HG02981 (cell line): ENCODE data around the gene PRICKLE1.

Experiments used
- ATAC-seq: cut with Tn5 transposase; IDR thresholded peaks from one replicate; pipeline ENCODE4 v1.9.1; 2021; ENCODE audit warnings: mild to moderate bottlenecking, moderate library complexity; ENCODE audit not compliant: unreplicated experiment

Gene PRICKLE1

DNA sequence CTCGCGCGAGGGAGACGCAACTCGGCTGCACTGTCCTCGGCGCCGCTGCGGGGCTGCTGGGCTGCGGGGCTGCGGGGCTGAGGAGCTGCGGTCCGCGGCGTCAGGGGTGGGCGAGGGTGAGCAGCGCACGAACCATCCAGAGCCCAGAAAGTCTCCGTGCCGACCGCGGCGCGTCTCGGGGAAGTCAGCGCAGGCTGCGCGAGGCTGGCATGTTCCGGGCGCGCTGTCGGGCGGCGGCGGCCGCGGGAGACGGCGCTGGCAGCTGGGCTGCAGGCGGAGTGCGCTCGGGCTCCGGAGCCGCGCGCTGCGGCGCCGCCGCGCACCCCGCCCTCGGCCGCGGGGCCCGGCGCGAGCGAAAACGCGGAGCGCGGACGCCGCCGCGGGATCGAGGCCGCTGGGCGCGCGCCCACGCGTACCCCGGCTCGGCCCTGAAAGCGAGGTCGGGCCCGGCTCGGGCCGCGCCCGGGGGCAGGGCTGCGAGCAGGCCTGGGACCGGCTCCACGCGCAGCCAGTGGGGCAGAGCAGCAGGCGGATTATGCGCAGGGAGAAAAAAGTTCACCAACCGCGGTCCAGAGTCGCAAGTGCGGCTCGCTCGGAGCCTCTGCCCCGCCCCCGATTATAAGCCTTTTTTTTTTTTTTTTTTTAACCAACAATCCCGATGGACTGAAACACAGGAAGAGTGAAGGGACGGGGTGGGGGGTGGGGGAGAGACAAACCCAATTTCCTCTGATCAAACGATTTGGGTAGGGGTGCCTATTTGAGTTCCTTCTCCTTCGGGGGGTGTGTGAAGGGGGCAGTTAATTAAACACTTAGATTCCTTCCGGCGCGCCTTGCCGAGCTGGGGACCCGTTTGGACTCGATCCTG, at the start of gene PRICKLE1:
Gene PRICKLE1 (minus strand): TSS at position 282 of the 865 bp plus-strand sequence. CDS start 117,230 bp downstream, outside the sequence.
- peak; percentile 78 for ATAC-seq

DNA sequence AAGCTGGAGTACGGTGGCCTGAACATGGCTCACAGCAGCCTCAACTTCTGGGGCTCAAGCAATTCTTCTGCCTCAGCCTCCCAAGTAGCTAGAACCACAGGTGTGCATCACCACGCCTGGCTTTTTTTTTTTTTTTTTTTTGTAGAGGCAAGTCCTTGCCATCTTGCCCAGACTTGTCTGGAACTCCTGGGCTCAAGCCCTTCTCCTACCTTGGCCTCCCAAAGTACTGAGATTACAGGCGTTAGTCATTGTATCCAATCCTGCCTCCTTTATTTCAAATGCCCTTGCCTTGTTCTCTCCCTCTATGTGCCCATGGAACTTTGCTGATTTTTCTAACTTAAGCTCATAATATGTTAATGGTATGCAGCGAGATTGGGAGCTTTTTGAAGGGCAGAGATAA, 49.2 kb upstream of the PRICKLE1 start:
- ATAC-seq: no peak

- no peak for ATAC-seq
These were observed 48.5 kb upstream of the PRICKLE1 start for GRCh38 chr12:42638011-42638410.

DNA sequence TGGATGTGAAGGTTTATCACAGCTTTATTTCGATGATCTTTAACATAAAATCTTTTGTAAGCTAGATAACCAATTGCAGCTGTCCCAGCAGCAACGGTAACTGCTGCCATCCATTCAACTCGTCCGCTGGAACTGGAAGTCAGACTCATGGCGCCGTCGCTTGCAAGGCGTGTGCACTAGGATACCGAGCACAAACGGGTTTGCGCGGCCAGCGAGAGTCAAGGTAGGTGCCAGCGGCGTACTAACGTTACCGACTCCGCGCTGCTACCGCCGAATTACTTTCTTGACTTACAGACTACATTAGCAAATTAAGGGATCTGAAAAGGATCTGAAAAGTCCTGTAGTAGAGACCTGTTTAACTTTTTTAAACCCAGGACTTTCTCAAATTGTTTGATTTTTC, 47.4 kb upstream of the PRICKLE1 start:
- no peak for ATAC-seq

DNA sequence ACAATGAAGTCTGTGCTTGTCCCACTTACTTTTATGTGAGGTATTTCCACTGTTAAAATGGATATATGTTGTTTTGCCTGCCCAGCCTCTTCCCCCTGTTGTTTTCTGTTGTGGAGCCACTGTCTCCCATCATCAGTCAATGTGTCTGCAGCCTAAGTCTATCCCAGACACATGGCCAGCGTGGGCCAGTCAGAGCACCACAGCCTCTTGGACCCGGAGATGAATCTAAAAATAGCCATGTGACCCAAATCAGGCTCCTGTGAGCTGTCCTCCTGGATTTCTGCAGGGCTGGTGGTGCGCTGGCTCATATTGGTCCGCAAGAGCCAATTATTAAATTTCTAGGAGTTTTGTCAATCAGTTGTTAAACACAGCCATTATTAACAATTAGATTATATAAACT, 44.0 kb upstream of the PRICKLE1 start:
- no peak for ATAC-seq

DNA sequence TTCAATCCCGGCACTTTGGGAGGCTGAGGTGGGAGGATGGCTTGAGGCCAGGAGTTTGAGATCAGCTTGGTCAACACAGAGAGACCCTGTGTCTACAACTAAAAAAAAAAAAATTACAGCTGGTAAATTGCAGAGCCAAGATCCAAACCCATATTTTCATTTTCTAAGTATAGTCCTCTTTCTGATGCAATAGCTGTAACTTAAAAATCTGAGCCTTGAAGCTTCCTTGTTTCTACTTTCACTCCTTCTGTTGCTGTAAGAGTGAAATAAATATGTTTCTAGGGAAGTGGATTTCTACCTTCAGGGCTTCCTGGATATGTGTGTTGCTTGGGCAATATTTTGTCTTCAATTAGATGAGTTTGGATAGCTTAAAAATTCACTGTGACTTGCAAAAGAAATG, 42.0 kb upstream of the PRICKLE1 start:
- no peak for ATAC-seq

DNA sequence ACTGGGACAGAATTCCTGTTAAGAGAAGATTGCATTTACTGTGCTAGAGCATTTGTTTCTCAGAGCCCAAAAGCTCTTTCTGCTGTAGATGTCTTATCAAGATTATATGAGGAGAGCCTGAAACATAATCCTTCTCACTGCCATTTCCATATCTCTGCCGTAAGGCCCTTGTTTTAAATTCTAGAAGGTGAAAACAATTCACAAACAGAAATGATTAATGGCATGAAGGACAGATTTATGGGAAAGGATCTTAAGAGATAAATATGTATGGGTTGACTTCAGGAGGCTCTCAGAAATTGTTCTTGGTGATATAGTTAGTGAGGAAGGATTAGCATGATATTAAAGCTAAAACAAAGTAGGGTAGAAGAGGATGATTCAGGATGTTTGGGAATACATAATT, 40.8 kb upstream of the PRICKLE1 start:
- ATAC-seq: no peak

DNA sequence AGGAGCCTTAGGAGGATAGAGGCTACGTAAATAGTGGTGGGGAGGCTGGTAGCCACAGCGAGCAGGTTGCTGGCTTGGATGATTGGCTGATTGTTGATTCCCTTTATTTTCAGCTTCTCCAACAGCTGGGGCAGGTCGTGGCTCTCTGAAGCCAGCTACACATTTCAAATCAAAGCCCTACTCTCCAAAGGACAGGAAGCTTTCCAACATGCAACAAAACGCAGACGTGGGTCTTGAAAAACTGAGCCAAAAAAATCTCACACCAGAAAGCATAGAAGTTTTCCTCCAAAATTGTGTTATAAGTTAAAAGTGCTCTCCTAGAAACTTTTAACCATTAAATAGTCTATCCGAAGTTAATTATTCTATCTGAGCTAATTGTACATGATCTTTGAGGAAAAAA, 37.6 kb upstream of the PRICKLE1 start:
- ATAC-seq: no peak

GRCh38 chr12:42625611-42626010, 36.1 kb upstream of the PRICKLE1 start:
- ATAC-seq: no peak

- no peak for ATAC-seq
These were observed 28.1 kb upstream of the PRICKLE1 start for GRCh38 chr12:42617622-42618021.

- no peak for ATAC-seq
These were observed 25.5 kb upstream of the PRICKLE1 start for GRCh38 chr12:42615006-42615405.

DNA sequence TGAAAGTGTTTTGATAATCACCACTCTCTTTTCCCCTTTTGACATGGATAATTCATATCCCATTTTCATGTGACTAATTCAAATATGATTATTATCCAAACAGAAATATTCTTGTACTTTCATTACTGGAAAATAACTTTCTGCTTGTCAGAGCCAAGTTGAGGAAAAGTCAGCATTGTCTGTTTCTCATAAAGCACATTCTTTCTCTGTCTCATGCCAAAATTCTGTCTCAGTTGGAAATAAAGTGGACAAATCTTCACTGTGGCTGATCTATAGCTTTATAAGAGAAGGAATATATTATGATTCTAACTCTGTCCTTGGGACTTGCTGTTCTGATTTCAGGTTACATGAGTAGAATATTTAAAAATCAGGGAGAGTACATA, 22.7 kb upstream of the PRICKLE1 start:
- ATAC-seq: no peak

GRCh38 chr12:42611571-42612230, 22.2 kb upstream of the PRICKLE1 start:
- ATAC-seq: no peak

- no peak for ATAC-seq
These were observed 20.1 kb upstream of the PRICKLE1 start for GRCh38 chr12:42609605-42610004.

- no peak for ATAC-seq
These were observed 18.8 kb upstream of the PRICKLE1 start for GRCh38 chr12:42608196-42608825.

DNA sequence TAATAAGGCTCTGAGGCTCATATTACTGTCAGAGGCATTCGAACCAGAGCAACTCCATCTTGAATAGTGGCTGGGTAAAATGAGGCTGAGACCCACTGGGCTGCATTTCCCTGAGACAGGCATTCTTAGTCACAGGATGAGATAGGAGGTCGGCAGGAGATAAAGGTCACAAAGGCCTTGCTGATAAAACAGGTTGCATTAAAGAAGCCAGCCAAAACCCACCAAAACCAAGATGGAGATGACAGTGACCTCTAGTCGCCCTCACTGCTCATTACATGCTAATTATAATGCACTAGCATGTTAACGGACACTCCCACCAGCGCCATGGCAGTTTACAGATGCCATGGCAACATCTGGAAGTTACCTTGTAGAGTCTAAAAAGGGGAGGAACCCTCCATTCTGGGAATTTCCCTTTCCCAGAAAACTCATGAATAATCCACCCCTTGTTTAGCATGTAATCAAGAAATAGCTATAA, 18.1 kb upstream of the PRICKLE1 start:
- ATAC-seq: no peak

GRCh38 chr12:42606471-42606870, 16.9 kb upstream of the PRICKLE1 start:
- no peak for ATAC-seq

GRCh38 chr12:42605685-42606084, 16.1 kb upstream of the PRICKLE1 start:
- no peak for ATAC-seq

DNA sequence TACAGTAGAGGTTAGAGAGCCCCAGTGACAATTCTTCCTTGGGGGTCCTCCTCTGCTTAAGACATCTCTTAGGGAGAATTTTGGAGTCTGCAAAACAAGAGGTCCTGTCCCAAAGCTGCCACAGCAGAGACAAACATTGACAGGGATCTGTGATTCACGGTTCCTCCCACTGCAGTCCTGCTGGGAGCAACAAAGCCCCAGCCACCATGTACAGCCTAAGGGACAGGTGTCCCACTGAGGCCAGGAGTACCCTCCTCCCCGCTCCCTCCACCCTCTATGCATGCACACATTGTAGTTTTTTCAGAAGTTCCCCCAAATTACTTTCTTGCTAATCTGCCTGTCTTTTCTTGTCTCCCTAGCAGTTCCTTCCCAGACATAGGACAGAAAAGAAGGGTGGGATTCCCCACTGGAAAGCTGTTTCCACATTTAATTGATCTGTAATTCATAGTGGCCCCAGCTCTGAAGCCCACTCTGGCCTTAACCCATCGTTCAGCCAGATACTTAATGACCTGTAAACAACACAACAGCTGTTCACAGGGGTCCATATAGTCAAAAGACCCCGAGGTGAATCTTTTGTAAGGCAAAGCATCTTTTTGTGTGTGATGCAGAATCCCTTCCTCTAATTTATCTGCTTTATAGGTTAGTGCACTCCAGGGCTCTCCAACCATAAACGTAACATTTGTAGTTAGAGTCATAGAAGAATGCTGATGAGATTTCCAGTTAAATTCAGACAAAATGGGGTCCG, 13.9 kb upstream of the PRICKLE1 start:
- ATAC-seq: no peak

DNA sequence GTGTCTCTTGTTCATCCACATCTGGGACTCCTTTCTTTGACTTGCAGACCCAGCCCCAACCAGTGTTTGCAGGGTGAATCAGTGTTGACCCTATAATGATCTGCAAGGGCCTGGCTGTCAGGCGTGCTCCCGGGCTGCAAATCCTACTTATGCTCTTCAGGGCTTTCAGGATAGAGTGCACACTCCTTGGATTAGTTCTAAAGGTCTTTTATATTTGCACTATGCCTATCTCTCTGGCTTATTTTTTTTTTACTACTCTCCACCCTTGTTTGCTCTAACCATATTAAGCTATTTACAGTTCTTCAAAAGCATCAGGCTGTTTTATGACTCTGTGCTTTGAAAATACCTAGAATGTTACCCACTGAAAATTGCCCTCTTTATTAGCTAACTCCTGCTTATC, 4.3 kb upstream of the PRICKLE1 start:
- no peak for ATAC-seq

DNA sequence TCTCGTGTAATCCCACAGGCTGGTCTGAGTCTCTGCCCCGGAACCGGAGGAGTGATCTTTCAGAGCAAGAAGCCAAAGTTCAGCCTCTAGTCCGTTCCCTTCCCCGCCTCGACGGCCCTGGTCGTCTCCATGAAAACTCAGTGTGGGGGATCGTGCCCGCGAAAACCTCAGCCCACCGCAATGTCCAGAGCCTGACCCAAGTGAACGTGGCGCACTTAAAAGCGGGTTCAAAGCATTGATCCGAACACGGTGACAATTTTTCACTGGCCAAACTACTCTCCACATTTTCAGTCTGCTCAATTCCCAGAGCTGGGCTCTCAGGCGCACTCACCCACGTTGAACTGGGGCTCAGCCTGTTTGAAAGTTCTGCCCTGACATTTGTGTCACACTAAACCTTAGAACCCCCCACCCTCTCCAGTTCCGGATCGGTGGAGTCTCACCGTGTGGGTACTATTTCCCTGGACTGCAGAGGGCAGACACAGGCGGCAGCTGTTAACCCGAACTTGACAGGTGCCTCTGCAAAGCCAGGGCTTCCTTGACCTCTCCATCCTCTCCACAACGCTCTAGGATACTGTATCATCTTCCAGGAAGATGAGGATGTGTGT, 886 bp upstream of the PRICKLE1 start:
- ATAC-seq: no peak
